GM18517 (cell line): ENCODE data around the gene SPAG5.

Experiments used
- ATAC-seq: cut with Tn5 transposase; IDR thresholded peaks from one replicate; pipeline ENCODE4 v1.9.1; 2021; ENCODE audit warnings: mild to moderate bottlenecking, moderate library complexity; ENCODE audit not compliant: unreplicated experiment

The SPAG5 gene

DNA sequence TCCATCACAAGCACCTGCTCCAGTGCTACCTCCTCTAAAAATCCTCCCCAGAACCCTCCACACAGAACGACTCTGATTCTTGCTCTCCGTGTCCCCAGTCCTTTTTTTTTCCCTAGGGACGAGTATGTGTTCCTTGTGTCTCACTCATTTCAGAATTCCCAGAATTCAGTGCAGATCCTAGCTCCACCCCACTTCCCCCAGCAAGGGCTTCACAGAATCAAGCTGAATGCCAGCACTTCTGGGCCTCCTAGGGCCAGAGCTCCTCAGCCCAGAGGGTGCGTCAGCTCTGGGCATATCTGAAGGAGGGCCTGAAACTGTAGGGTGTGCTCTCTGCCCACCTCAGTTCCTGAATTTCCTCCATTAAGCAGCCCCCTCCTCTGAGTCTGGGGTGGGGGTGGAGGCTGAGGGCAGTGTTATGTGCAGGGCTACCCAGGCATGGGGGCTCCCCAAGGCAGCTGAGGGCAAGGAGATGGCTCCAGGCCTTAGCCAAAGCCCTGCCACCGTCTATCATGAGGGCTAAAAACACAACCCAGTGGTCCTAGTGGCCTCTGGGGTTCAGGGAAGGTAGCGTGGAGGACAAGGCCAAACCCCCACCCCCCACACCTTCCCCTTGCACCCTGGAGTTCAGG lies 52.9 kb downstream of the SPAG5 start:
- ATAC-seq: no peak

DNA sequence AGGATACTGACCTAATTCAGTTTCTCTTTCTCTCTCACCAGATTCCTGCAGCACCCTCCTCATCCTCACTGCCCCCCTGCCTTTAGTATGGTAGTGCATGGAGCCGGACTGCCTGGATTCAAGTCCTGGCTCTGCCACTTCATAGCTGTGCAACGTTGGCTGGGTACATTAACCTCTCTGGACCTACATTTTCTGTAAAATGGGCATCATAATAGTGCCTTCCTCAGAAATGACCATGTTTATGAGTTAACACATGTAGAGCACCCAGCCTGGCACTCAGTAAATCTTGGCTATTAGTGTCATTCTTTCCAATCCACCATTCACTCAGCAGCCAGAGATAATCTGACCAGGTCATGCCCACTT lies 53.7 kb downstream of the SPAG5 start:
- ATAC-seq: no peak

DNA sequence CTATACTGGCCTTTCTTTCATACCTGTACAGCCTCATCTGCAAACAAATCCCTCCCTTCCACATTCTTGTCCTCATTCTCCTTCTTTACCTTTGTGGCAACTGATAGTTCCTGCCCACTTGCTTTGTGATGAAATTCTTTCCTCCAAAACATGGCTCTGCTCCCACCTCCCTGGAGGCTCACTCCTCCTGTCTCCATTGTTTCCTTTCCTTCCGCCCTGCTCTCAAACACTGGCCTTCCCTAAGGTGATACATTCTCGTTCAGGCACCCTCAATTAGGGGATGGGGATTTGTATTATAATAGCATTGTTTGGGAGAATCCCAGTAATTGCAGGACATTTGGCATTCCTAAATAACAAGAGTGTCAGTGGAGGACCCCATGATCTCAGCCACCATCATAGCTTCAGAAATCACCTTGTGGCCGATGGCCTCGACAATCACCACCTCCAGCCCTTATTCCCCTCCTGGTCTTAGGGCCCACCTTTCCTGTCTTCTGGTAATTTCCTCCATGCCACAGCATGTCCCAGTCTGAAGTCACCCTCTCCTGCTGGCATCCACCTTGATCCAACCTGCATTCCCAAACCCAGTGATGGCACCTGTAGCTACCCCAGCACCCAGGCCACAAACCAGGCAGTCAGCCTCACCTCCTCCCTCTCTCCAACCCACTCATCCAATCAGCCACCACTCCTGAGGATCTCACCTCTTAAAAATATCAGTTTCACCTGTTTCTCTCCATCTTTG lies 54.3 kb downstream of the SPAG5 start:
- no peak for ATAC-seq

DNA sequence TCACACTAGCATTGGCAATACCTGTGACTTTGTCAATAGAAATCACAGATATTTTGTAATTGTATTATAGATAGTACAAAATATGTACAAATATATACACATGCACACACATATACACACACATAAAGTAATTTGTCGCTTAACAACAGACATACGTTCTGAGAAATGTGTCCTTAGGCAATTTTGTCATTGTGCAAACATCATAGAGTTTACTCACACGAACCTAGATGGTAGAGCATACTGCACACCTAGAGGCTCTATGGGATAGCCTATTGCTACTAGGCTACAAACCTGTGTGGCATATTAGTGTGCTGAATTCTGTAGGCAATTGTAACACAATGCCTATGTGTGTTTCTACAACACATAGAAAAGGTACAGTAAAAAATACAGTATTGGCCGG lies 57.4 kb downstream of the SPAG5 start:
- no peak for ATAC-seq

DNA sequence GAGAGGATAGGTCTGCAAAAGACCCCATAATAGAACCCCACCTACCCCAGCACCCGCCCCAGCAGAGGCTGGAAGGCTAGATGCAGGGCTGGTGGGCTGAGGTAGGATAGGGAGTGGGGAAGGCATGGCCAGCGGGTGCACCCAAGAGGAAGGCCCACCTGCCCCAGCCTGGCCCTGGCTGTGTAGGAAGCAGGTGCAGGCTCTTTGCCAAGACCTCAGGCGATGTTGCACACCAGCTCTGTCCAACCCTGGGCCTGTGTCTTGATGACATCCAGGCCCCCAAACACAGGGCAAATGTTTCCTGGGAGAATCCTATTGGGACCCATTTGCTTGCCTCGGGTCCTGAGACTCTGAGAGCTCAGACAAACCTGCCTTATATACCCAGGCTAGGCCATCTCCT lies 58.6 kb downstream of the SPAG5 start:
- ATAC-seq: no peak

DNA sequence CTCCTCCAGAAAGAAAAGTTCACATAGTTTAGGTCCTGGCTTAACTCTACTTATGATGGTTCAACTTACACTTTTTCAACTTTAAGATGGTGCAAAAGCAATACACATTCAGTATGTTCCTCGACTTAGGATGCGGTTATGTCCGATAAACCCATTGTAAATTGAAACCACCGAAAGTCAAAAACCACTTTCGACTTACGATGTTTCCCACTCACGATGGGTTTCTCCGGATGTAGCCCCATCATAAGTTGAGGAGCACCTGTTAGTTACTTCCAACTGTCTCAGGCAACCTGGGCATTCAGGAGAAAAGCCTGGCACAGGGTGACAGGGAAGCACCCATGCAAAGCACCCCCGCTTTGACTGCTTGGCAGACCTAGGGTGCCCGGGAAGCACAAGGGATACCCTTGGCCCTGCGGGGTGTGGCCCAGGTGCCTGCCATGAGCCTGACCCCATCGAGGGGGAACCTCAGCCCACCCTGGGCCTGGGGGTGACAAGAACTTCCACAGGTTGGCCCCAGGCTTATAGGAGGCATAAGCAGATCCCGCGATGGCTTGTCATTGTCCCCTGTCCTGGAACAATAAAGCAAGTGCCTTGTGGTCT lies 60.4 kb downstream of the SPAG5 start:
- ATAC-seq: no peak

DNA sequence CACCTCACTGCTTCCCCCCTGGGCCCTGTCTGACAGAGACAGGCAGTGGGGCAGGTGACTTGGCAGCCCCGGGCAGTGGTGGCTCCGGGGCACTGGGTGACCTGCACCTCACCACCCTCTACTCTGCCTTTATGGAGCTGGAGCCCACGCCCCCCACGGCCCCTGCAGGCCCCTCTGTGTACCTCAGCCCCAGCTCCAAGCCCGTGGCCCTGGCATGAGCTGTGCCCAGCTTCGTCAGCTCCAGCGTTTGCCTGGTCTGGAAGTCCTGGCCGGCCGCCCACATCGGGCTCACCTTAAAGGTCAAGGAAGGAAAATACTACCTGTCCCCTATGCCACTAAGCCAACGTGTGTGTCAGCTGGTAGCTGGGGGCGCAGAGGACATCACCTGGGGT lies 61.6 kb downstream of the SPAG5 start:
- no peak for ATAC-seq

DNA sequence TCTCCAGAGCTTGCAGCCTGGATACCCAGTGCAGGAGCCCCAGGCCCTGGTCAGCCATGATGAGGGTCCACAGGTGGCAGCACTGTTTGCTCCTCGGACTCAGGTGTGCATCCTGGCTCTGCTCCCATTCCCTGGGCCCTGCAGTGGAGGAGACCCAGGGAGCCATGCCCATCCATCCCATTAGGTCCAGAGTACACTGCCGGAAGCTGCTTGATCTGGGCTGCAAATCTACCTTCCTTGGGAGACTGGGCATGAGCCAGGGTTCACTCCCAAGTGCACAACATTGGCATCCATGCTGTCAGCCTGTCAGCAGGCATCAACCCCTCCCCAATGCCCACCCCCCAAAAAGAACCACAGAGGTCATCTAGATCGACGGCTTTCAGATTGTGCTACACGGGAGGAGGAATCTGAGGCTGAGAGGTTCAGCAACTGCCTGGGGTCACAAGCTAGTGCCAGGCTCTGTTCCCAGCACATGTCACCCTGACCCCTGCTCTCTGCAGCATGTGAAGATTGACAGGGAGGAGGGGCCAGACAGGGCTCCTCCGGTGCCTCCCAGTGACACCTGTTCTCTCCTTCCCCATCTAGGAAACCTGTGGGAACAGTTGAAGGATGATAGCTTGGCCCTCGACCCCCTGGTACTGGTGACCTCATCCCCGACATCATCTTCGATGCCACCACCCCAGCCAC lies 62.1 kb downstream of the SPAG5 start:
- ATAC-seq: no peak

DNA sequence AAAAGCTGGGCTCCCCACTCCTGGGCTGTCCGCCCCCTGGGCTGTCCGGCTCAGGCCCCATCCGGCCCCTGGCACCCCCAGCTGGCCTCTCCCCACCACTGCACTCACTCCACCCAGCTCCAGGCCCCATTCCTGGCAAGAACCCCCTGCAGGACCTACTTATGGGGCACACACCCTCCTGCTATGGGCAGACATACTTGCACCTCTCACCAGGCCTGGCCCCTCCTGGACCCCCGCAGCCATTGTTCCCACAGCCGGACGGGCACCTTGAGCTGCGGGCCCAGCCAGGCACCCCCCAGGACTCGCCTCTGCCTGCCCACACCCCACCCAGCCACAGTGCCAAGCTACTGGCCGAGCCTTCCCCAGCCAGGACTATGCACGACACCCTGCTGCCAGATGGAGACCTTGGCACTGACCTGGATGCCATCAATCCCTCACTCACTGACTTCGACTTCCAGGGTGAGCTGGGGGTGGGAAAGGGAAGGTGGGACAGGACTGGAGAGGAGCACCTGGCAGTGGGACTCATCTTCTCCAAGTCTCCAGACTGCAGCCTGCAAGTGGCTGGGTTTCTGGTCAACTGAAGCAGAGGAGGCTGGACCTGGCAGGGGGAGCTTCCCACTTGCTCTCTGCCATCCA lies 64.0 kb downstream of the SPAG5 start:
- no peak for ATAC-seq

DNA sequence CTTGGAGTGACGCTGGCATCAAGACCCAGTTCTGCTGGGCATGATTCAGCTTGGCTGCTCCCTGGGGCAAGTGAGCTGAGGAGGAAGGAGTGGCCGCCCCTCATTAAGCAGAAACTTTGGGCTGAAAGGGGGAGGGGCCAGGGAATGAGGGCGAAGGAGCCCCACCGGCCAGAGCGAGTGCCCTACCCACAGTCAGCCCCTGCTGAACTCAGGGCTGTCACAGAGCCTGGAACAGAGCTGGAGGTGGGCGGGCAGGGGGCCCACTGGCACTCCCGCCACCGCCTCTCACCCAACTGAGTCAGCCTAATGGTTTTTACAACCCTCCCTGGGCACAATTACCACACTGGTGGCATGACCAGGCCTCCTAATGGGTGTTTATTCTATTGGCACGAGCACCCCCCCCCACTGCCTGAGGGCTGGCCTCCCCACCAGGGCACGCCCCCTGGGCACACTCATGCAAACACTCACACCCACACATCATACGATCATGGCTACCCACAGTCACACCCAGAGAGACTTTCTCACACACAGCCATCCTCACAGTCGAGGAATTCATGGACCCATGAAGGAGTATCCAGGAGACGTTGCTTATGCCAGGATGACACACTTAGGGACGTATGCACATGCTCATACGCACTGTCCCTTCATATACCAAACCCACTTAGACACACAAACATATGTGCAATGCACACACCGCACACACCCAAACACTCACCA lies 65.6 kb downstream of the SPAG5 start:
- no peak for ATAC-seq

DNA sequence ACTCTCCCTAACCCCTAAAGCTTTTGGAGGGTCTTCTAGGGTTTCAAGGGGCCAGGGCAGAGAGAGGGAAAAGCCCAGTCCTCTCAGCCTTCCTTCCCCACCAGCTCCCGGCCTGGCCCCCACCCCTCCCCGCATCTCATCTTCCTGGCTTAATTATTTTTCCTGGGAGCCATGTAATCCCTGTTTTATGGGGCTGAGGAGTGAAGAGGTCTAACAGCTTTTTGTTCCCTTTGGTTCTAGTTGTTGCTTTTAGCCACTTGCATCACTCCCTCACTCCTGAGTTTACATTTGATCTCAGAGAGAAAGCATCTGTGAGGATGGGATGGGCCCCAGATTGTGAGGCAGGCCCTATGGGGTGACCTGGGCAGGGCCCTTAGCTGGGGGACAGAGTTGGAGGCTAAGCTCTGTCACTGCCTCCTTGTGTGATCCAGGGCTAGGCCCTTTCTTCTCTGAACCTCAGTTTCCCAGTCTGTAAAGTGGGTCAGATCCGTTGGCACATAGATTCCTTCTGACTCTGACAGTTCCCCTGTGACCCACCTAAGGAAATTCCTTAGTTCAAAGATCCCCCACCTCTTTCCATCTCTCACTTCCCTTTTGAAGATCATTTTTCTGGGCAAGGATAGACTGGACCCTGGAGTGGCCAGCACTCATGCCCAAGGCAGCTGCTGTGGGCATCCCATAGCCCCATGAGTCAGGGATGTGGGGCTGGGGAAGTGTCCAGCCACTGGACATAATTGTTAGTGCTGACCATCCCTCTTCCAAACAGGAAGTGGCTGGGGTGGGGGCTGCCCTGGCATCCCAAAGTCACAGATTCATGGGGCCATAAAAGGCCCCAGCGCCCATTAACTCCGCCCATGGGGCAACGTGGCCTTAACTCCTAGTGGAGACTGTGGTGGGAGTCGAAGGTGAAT lies 66.5 kb downstream of the SPAG5 start:
- no peak for ATAC-seq

DNA sequence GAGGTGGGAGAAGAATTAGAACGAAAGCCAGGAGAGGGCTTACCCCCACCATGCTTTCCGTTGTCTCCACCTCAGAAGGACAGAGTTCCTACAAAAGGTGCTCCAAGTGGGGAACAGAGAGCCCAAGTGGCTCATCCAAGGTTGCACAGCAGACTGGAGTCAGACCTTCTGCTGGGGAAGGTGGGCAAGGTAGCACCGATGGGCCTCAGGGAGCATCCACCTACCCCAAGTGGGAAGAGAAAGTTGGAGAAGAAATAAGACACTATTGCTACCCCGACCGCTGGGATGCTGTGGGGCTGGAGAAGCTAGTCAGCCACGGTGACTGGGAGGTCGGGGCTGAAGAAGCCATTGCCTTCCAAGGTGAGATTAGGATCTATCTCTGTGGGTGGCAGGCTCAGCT lies 67.9 kb downstream of the SPAG5 start:
- ATAC-seq: no peak

DNA sequence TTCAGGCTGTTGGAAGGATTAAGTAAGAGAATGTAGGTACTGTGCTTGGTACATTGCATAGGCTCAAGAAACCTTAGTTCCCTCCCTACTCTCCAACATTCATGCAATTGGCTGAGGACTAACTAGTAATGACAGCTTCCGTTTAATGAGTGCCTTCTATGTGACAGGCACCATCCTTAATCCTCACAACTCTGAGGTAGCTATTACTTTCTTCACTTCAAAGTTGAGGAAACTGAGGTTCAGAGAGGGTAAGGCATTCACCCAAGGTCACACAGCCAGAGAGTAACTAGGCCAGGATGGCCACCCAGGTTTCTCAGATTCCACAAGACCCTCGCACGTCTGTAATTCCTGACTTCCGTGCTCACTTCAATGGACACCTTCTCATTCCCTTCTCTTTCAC lies 68.6 kb downstream of the SPAG5 start:
- no peak for ATAC-seq

DNA sequence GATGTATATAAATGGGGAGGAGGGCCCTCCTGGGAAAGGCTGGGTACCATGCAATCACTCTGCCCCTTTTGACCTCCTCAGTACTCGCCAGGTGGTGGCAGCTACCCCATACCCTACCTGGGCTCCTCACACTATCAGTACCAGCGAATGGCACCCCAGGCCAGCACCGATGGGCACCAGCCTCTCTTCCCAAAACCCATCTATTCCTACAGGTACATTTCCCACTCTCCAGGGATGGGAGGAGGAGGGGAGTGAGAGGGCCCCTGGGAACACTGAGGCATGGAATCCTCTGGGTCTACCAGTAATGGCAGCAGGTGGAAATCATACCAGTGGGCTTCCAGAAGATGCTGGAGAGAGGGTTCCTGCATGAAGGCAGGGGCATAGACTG lies 69.8 kb downstream of the SPAG5 start:
- no peak for ATAC-seq

DNA sequence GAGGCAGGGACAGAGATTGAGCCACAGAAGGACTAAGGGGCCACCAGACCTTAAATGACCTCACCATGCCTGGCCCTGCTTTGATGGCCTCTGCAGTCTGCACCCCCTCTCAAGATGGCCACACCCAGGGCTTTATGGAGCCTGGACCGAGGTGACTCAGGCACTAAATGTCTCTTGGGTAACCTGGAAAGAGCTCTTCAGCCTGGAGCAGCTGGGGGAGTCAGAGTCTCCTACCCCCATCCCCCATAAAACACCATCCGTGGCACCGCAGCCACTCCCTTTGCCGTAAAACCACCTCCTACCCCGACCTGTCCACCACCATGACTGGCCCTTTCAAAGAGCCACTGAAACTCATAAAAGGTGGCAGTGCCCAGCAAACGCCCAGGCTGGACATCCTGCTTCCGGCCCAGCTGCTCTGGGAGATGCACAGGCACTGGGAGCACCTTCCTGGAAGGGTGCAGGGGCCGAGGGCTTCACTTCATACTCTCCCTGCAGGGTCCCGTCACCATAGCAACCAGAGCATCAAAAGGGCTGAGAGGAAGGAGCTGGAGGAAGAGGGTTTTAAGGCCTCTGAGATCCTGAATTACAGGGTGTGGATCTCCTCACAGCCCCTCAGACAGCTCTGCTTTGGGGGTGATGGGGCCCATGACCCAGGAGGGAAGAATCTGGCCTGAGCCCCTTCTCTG lies 70.4 kb downstream of the SPAG5 start:
- no peak for ATAC-seq

DNA sequence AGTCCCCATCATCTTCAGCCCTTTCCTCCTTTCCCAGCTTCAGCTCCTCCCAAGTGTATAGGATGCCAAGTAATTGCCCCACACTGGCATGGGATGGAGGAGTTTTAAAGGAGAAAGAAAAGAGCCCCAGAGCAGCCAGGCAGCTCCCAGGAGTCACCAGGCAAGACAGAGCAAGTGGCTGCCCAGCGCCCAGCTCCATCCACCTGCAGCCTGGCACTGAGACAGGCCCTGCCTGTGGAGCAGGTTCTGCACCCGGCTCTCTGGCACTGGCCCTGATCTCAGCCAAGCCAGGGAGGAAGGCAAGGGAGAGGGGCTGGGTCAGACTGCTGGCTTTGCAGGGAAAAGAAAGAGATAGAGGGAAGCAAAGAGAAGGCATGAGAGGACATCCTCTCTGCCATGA lies 71.0 kb downstream of the SPAG5 start:
- no peak for ATAC-seq
